NCI-H510A (cell line): ENCODE data around the gene LYSET.
"Not testable (repeated sequence)": the region's sequence is repeated elsewhere in the genome, so short reads cannot be mapped to it uniquely, and the experiment has no call there.

ENCODE experiments used
- DNase-seq: peaks from one replicate; lab custom pipeline; 2025; lab: John Stamatoyannopoulos, UW

The LYSET gene

DNA sequence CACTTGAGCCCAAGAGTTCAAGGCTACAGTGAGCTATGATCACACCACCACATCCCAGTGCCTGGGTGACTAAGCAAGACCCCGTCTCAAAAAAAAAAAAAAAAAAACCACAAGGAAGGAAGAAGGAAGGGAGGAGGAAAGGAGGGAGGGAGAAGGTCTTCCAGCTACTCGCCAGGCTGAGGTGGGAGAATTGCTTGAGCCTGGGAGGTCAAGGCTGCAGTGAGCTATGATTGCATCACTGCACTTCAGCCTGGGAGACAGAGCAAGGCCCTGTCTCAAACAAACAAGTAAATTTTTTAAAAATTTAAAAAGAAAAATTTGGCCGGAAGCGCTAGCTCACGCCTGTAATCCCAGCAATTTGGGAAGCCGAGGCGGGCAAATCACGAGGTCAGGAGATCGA lies 16.5 kb upstream of the LYSET start:
- not testable (repeated sequence) for DNase-seq

DNA sequence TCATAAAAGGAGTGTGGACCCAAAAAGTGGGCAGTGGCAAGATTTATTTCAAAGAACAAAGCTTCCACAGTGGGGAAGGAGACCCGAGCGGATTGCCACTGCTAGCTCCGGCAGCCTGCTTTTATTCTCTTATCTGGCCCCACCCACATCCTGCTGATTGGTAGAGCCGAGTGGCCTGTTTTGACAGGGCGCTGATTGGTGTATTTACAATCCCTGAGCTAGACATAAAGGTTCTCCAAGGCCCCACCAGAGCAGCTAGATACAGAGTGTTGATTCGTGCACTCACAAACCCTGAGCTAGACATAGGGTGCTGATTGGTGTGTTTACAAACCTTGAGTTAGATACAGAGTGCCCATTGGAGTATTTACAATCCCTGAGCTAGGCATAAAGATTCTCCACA lies 15.5 kb upstream of the LYSET start:
- DNase-seq: not testable (repeated sequence)

- not testable (repeated sequence) for DNase-seq
Observed at GRCh38 chr14:93170141-93170540, 15.0 kb upstream of the LYSET start.

GRCh38 chr14:93171376-93171775 lies 13.7 kb upstream of the LYSET start:
- no peak for DNase-seq

DNA sequence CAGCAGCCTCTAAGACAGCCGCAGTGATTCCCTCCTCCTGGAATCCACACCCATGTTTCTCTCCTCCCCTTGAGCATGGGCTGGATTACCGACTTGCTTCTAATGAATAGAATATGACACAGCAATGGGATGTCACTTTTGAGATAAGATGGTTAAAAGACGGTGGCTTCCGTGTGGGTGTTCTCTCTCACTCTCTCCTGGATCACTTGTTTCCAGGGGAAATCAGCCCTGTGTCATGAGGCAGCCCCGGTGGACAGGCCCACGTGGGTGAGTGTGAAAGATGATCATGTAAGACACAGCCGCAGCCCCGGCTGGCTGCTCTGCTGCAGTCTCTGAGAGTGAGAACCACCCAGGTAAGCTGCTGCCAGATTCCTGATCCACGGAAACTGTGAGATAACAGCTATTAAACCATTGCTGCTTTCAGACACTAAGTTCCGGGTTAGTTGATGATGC lies 11.1 kb upstream of the LYSET start:
- DNase-seq: no peak

DNA sequence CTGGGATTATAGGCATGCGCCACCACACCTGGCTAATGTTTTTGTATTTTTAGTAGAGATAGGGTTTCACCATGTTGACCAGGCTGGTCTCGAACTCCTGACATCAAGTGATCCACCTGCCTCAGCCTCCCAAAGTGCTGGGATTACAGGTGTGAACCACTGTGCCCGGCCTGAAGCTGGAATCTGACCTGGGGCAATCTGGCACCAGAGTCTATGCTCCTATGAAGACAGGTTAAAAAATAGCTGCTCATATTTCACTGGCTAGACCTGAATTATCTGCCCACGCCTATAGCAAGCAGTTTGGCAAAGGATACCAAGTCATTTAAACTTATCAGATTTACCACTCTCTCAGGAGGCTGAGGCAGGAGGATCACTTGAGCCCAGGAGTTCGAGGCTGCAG lies 10.4 kb upstream of the LYSET start:
- not testable (repeated sequence) for DNase-seq

DNA sequence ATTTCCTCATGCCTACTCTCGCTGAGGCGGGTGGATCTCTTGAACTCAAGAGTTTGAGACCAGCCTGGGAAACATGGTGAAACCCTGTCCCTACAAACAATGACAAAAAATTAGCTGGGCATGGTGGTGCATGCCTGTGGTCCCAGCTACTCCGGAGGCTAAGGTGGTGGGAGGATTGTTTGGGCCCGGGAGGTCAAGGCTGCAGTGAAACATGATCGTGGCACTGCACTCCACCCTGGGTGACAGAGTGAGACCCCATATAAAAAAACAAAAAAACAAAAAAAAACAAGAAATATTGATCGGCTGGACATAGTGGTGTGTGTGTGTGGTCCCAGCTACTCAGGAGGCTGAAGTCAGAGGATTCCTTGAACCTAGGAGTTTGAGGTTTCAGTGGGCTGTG lies 9.6 kb upstream of the LYSET start:
- no peak for DNase-seq

DNA sequence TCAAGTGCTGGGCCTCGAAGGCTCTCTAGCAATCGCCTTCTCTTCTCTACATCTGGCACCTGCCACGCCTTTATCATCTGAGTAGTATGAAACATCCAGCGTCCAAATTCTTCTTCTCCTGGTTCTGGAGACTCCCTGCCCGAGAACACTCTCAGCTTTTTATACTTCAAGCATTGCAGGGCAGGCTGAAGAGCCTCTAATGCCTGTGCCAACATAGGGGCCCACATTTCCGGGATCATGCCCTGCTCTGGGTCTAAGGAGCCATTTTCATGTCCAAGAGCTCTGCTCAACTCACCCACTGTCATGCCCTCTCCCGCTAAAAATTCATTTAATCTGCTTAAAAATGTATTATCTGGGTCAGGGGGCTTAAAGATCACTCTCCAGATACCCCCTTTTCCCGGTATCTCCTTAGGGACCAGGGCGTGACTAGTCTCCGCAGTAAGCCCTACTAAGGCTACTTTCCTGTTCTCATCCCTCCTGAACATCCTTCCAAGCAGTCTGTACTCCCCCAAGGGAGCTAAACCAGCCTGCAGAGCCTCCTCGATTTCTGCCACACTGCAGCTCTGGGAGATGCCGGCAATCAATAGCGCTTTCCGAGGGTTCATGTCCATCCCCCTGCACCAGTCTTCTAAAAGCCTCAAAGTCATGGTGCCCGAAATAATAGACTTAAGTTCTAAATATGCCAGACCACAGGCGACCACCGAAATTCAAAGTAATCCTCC lies 1.4 kb upstream of the LYSET start:
- DNase-seq: no peak

DNA sequence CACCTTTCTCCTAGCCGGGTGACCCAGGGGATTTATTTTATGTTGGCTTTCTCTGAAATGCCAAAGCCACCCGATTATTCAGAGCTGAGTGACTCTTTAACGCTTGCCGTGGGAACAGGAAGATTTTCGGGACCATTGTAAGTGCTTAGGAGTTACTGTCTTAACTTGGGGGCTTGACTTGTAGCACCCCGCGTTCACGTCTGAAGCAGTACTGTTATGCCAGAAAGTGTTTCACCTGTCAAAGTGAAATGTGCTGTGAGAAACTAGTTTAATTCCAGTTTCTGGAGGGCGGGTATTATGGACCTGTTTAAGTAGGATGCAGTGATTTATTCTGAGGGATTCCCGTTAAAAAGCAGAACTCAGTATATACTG lies 218 bp downstream of the LYSET start:
- DNase-seq: no peak

DNA sequence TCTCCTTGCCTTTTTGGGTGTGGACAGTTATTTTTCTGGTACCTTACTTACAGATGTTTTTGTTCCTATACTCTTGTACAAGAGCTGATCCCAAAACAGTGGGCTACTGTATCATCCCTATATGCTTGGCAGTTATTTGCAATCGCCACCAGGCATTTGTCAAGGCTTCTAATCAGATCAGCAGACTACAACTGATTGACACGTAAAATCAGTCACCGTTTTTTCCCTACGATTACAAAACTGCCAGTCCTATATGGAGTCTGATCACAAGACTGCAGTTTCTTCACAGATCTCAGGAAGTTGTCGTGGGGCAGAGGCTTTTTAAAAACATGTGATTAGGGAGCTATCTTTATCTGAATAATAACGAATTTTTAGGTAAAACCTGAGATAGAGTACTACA lies 1.3 kb downstream of the LYSET start:
- DNase-seq: no peak

DNA sequence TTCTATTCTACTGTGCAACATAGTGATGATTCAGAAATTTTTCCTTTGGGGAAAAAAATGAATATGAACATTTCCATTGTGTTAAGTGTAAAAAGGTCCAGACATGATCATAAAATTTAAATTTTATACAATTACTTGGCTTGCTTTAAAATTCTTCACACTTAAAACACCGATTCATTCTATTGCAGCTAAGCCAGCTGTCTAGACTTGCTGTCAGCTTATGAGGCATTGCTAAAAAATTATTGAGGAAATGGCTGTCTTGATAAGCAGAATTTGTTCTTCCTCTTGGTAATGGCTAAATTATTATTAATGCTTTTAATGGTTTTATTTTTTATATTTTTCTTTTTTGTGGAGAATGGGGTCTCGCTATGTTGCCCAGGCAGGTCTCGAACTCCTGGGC lies 1.8 kb downstream of the LYSET start:
- DNase-seq: no peak

DNA sequence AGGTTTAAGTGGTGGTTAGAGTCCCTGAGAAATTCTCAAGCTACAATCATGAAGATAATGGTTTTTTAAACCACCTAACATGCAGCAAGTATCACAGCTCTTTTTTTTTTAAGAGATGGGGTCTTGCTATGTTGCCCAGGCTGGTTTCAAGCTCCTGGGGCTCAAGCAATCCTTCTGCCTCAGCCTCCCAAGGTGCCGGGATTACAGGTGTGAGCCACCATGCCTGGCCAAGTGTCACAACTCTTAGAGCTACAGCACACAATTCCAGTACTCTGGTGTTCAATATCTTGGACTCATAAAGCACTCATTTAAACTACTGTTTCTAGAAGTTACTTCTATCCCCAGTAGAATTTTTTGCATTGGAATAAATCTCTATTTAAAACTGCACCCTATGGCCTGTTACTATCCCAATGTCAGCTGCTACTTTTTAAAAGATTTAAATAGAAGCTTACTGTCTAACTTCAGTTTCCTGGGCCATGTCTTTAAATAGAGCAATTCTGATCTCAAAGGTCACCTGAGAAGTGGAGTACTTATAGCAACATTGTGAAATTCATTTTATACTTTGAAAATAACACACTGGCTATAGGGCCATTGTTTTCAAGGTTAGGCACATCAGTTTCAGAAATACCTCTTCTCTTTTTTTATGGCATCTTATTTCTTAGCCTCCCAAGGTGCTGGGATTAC lies 10.3 kb downstream of the LYSET start:
- no peak for DNase-seq

DNA sequence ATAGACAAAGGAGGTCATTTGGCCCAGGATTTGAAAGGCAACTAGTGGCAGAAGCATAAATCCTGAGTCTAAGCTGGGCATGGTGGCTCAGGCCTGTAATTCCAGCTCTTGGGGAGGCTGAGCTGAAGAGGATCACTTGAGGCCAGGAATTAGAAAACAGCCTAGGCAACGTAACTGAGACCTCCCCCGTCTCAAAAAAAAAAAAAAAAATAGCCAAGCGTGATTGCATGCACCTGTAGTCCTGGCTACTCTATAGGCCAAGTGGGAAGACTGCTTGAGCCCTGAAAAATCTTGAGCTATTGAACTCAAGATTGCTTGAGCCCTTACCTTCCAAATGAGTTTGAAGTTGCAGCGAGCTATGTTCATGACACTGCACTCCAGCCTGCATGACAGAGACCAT lies 13.9 kb downstream of the LYSET start:
- DNase-seq: no peak

DNA sequence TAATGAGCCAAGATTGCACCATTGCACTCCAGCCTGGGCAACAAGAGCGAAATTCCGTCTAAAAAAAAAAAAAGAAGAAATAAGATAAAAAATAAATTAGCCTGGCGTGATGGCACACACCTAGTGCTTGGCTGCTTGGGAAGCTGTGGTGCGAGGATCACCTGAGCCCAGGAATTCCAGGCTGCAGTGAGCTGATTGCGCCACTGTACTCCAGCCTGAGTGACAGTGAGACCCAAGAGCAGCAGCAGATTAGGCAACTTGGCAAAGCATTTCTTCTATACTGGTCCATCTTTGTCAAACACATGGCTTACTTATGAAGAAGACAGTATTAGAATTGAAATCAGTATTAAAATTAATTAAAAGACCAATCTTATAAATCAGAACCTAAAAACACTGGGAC lies 15.4 kb downstream of the LYSET start:
- DNase-seq: no peak

GRCh38 chr14:93201155-93201704 lies 16.1 kb downstream of the LYSET start:
- no peak for DNase-seq

GRCh38 chr14:93206793-93207467 lies 21.8 kb downstream of the LYSET start, which contains the start of the genes GON7 and UBR7:
Gene GON7 (minus strand): TSS chr14:93207065. CDS start chr14:93207037, 28 bp downstream.
Gene UBR7 (plus strand): TSS chr14:93207256. CDS start chr14:93207292, 36 bp downstream.
- peak; percentile 93 for DNase-seq

DNA sequence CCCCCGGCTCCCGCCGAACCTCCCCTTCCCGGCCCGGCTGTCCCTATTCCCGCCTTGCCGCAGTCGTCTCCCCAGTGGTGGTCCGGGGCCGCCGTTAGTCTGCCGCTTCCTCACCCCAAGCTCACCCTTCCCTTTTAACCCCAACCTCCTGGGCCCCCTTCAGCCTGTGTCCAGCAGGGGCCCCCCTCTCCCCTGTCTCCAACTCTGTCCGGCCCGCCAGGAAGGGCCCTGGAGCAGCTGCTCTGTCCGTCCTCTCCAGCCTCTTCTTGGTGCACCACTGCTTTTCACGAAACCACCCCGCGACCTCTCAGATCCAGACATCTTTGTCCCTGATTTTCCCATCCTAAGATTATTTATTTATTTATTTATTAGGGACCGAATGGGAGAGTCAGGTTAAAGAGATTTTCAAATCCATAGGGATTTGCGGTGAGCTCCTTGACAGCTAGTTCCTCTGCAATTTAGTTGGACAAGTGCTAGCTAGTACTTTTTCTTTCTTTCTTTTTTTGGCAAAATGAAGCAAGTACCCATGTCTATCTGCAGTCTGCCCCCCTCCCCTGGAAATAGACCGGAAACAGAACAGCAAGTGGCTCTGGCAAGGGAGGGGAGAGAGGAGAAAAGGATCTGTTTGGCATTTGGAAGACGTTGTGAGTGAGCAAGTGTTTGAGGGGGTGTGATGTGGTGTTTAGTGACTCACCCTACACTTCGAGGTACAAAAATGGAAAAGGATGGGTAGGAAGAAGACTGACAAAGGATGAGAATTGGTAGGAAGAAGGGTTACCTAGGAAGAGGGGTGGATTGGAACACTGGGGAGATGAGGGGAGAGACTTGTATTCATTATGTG lies 22.6 kb downstream of the LYSET start:
- DNase-seq: no peak

GRCh38 chr14:93212432-93212831 lies 27.3 kb downstream of the LYSET start:
- DNase-seq: no peak

DNA sequence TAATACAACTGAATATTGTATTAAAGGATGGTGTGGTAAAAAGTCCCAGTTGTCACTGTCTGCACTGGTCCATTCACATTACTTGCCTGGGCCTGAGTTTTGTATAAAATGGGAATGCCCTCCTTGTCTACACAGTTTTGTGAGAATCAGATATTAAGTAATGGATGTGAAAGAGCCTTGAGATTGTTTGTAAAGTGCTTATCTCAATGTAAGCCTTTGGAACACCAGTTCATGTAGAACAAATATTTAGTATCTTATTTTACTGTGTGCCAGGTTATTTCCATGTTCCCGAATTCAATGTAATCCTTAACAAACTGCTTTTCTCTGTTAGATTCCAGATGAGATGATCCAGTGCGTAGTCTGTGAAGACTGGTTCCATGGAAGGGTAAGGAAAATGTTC lies 29.5 kb downstream of the LYSET start:
- DNase-seq: no peak

GRCh38 chr14:93219103-93219726 lies 34.1 kb downstream of the LYSET start:
- DNase-seq: no peak

DNA sequence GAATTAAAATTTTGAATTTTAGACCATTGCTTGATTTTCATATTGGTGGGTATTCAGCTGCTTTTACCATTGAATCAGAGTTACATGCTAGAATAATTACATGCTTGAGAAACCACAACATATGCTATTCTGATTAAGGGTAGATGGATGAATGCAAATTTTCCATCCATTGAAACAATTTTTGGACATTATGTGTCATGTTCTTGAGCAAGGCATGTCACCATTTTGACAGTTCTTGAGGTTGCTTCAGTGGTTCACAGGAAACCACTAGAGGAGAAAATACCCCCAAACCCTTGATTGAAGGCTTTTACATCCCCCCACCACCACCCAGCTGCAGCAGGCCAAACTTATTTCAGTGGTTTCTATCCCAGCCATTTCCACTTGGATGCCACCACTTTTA lies 35.4 kb downstream of the LYSET start:
- DNase-seq: no peak
